ENCODE results near the gene MGAT1.

- no peak for TF ChIP-seq CTCF (IDR thresholded peaks at IDR 0.05; ENCODE audit: low read depth, low read length)
- no peak for TF ChIP-seq EZH2phosphoT487 (IDR thresholded peaks at IDR 0.05; ENCODE audit: low read depth)
Measured at GRCh38 chr5:180739958-180740357, 62.6 kb downstream of the MGAT1 start, which contains the start of gene OR2Y1.

All from OCI-LY3 (cell line).